ENCODE data around the gene KHDC4. TPM values are rescaled to one million over a fixed set of nuclear protein-coding genes. Genes with fewer than 3 reads are reported as not detected.

The KHDC4 gene
- total and polyA plus RNA-seq, 2 experiments from 2014 or later, result 47.1 to 57.7 TPM

- Histone ChIP-seq H3K9me2 (ENCODE audit: insufficient read depth) (no peaks in the 10 kb centered on the region), H2AFZ (no peak overlapping the region), H3K4me1 (ENCODE audit: insufficient read depth) (0 out of 2 replicates have a peak, but pooled peaks cover 3% of the 10 kb centered on the region), H3K4me2 (no peak overlapping the region), H3K27me3 (ENCODE audit: insufficient read depth) (no peaks in the 10 kb centered on the region), H3K27ac (ENCODE audit: low read depth) (no peak overlapping the region), H3K36me3 (ENCODE audit: insufficient read depth) (no peaks in the 10 kb centered on the region; the same call in 1 of the 2 replicates), H3K79me2 (replicated peaks; ENCODE audit: insufficient read depth) (no peaks in the 10 kb centered on the region), H3K4me3 (no peak overlapping the region), H3F3A (replicated peaks; ENCODE audit: low read depth) (no peaks in the 10 kb centered on the region), H4K20me1 (replicated peaks; ENCODE audit: insufficient read depth) (no peaks in the 10 kb centered on the region)
- Mint-ChIP-seq H3K4me1 (peaks cover 8% of the 10 kb centered on the region), H3K9me3 (no peaks in the 10 kb centered on the region), H3K36me3 (ENCODE audit: low read depth) (no peaks in the 10 kb centered on the region), H3K4me3 (no peak overlapping the region), H3K27ac (no peak overlapping the region), H3K27me3 (ENCODE audit: insufficient read depth, low read depth, poor library complexity) (peaks cover 6% of the 10 kb centered on the region)
- no peak for TF ChIP-seq JUNB (IDR thresholded peaks at IDR 0.05; ENCODE audit: unreplicated experiment)
- TF ChIP-seq EZH2phosphoT487 (IDR thresholded peaks at IDR 0.05; ENCODE audit: unreplicated experiment), result no peak
- TF ChIP-seq ZNF331 (CRISPR knock-in tag; IDR thresholded peaks at IDR 0.05; ENCODE audit: low read depth), result no peak
- no peak for TF ChIP-seq ZNF114 (CRISPR knock-in tag; IDR thresholded peaks at IDR 0.05)
- no peak for TF ChIP-seq CTCF (conservative IDR thresholded peaks at IDR 0.05; ENCODE audit: low read depth in 2 of 2)
- TF ChIP-seq EZH2 (IDR thresholded peaks at IDR 0.05; ENCODE audit: low read depth, unreplicated experiment), result no peak
- no peak for DNase-seq (ENCODE audit: low spot score)
- ATAC-seq, result no peak
These were observed 53.3 kb downstream of the KHDC4 start for GRCh38 chr1:155880950-155881349.

GRCh38 chr1:155880251-155880650 is 54.0 kb downstream of the KHDC4 start:
- ATAC-seq, result no peak
- Histone ChIP-seq H3K4me3 (no peak overlapping the region), H3K27me3 (ENCODE audit: insufficient read depth) (no peaks in the 10 kb centered on the region), H3K9me2 (ENCODE audit: insufficient read depth) (no peaks in the 10 kb centered on the region), H2AFZ (no peak overlapping the region), H3K4me2 (no peak overlapping the region), H3F3A (replicated peaks; ENCODE audit: low read depth) (no peaks in the 10 kb centered on the region), H3K27ac (ENCODE audit: low read depth) (no peak overlapping the region), H3K79me2 (replicated peaks; ENCODE audit: insufficient read depth) (no peaks in the 10 kb centered on the region), H3K36me3 (ENCODE audit: insufficient read depth) (no peaks in the 10 kb centered on the region; the same call in 1 of the 2 replicates), H3K4me1 (ENCODE audit: insufficient read depth) (0 out of 2 replicates have a peak, but pooled peaks cover 3% of the 10 kb centered on the region), H4K20me1 (replicated peaks; ENCODE audit: insufficient read depth) (no peaks in the 10 kb centered on the region)
- DNase-seq (ENCODE audit: low spot score), result no peak
- Mint-ChIP-seq H3K27ac (no peak overlapping the region), H3K9me3 (no peaks in the 10 kb centered on the region), H3K4me3 (no peak overlapping the region), H3K27me3 (ENCODE audit: insufficient read depth, low read depth, poor library complexity) (peaks cover 6% of the 10 kb centered on the region), H3K4me1 (peaks cover 8% of the 10 kb centered on the region), H3K36me3 (ENCODE audit: low read depth) (no peaks in the 10 kb centered on the region)
- TF ChIP-seq EZH2phosphoT487 (IDR thresholded peaks at IDR 0.05; ENCODE audit: unreplicated experiment), result no peak
- TF ChIP-seq JUNB (IDR thresholded peaks at IDR 0.05; ENCODE audit: unreplicated experiment), result no peak
- no peak for TF ChIP-seq EZH2 (IDR thresholded peaks at IDR 0.05; ENCODE audit: low read depth, unreplicated experiment)
- no peak for TF ChIP-seq ZNF462 (CRISPR knock-in tag; IDR thresholded peaks at IDR 0.05)
- TF ChIP-seq ZNF114 (CRISPR knock-in tag; IDR thresholded peaks at IDR 0.05), result no peak
- no peak for TF ChIP-seq ZNF331 (CRISPR knock-in tag; IDR thresholded peaks at IDR 0.05; ENCODE audit: low read depth)
- TF ChIP-seq REST (IDR thresholded peaks at IDR 0.05; ENCODE audit: unreplicated experiment), result no peak

Measured in GM23338 (cell line).